Measurements from ENCODE around the gene TAL1. TPM values are rescaled to one million over a fixed set of nuclear protein-coding genes. Genes with fewer than 3 reads are reported as not detected.

The TAL1 gene
- total RNA-seq, 2 experiments from 2014 or later = not detected

GRCh38 chr1:47189844-47190508 lies 42.0 kb downstream of the TAL1 start, which contains the start of gene PDZK1IP1:
PDZK1IP1 (minus strand) TSS chr1:47190036; CDS start chr1:47189932, 104 bp downstream.
- no peak for ATAC-seq
- no peak for DNase-seq
- ChIA-PET CTCF (interaction anchor here (1.3 to 6.9 kb wide), 6 partner anchors 9 to 247 kb away, joined by 4 to 86 read pairs (median 10); partner anchors contain the start of gene FOXD2), POLR2A (no interaction called here)
- intact Hi-C loops (cut with micrococcal nuclease) = no loop called here
- Mint-ChIP-seq H3K4me1 (ENCODE audit: low read depth) (no peaks in the 10 kb centered on the region), H3K27ac (no peak within 1 kb of the TSS), H3K36me3 (ENCODE audit: low read depth) (no peaks in the 10 kb centered on the region), H3K4me3 (no peak within 1 kb of the TSS), H3K9me3 (no peaks in the 10 kb centered on the region), H3K27me3 (peaks cover 4% of the 10 kb centered on the region)
- TF ChIP-seq CTCF (IDR thresholded peaks at IDR 0.05) = no peak

GRCh38 chr1:47188791-47189785 lies 42.9 kb downstream of the TAL1 start:
- no peak for TF ChIP-seq CTCF (IDR thresholded peaks at IDR 0.05)
- H3K36me3 Mint-ChIP-seq (ENCODE audit: low read depth) = no peaks in the 10 kb centered on the region
- H3K27ac Mint-ChIP-seq = no peak overlapping the region
- intact Hi-C loops (cut with micrococcal nuclease) = no loop called here
- no peak overlapping the region for H3K4me3 Mint-ChIP-seq
- H3K9me3 Mint-ChIP-seq = no peaks in the 10 kb centered on the region
- peaks cover 4% of the 10 kb centered on the region for H3K27me3 Mint-ChIP-seq
- H3K4me1 Mint-ChIP-seq (ENCODE audit: low read depth) = no peaks in the 10 kb centered on the region
- POLR2A ChIA-PET = no interaction called here
- ATAC-seq (no peak), DNase-seq (no peak)
- CTCF ChIA-PET = interaction anchor here (1.4 to 6.9 kb wide), 5 partner anchors 8 to 146 kb away, joined by 4 to 86 read pairs (median 11); no protein-coding TSS in a partner anchor

GRCh38 chr1:47187926-47188250 lies 44.1 kb downstream of the TAL1 start:
- Mint-ChIP-seq H3K36me3 (ENCODE audit: low read depth) (no peaks in the 10 kb centered on the region), H3K27ac (no peak overlapping the region), H3K4me3 (no peak overlapping the region), H3K9me3 (no peaks in the 10 kb centered on the region), H3K27me3 (peaks cover 4% of the 10 kb centered on the region), H3K4me1 (ENCODE audit: low read depth) (no peaks in the 10 kb centered on the region)
- ATAC-seq = no peak
- ChIA-PET POLR2A (interaction anchor here (1.1 kb wide), 1 partner anchor 75 kb away, joined by 4 read pairs; no protein-coding TSS in a partner anchor), CTCF (interaction anchor here (0.6 to 1.1 kb wide), 2 partner anchors 9 to 75 kb away, joined by 3 to 4 read pairs; no protein-coding TSS in a partner anchor)
- intact Hi-C loops (cut with micrococcal nuclease) = no loop called here
- DNase-seq = no peak
- no peak for TF ChIP-seq CTCF (IDR thresholded peaks at IDR 0.05)

- POLR2A ChIA-PET = interaction anchor here (1.1 kb wide), 1 partner anchor 75 kb away, joined by 4 read pairs; no protein-coding TSS in a partner anchor
- Mint-ChIP-seq H3K4me1 (ENCODE audit: low read depth) (no peaks in the 10 kb centered on the region), H3K36me3 (ENCODE audit: low read depth) (no peaks in the 10 kb centered on the region), H3K27ac (no peak overlapping the region), H3K9me3 (no peaks in the 10 kb centered on the region), H3K27me3 (peaks cover 4% of the 10 kb centered on the region), H3K4me3 (no peak overlapping the region)
- no peak for TF ChIP-seq CTCF (IDR thresholded peaks at IDR 0.05)
- ATAC-seq (no peak), DNase-seq (no peak)
- CTCF ChIA-PET = interaction anchor here (1.0 to 1.1 kb wide), 2 partner anchors 8 to 76 kb away, joined by 3 to 4 read pairs; no protein-coding TSS in a partner anchor
- intact Hi-C loops (cut with micrococcal nuclease) = no loop called here
Measured at GRCh38 chr1:47187231-47187925, 44.6 kb downstream of the TAL1 start.

All from activated CD8-positive, alpha-beta T cell treated with anti-CD3 and anti-CD28 coated beads for 36 hours (primary cell).